HG02678 (cell line): ENCODE data around the gene DHRSX.
"Not testable (repeated sequence)": the region's sequence is repeated elsewhere in the genome, so short reads cannot be mapped to it uniquely, and the experiment has no call there.

Source experiments
- ATAC-seq: cut with Tn5 transposase; IDR thresholded peaks from one replicate; pipeline ENCODE4 v1.9.1; 2021; ENCODE audit warnings: mild to moderate bottlenecking, moderate library complexity; ENCODE audit not compliant: unreplicated experiment

Gene DHRSX

GRCh38 chrX:2521092-2521926, 20.5 kb upstream of the DHRSX start:
- ATAC-seq, result peak; percentile 78

GRCh38 chrX:2520539-2520938, 19.8 kb upstream of the DHRSX start:
- no peak for ATAC-seq

GRCh38 chrX:2519638-2520037, 18.9 kb upstream of the DHRSX start:
- not testable (repeated sequence) for ATAC-seq

- ATAC-seq, result peak; percentile 7
Observed at GRCh38 chrX:2517055-2517454, 16.3 kb upstream of the DHRSX start.

- ATAC-seq, result peak; percentile 57
Observed at GRCh38 chrX:2516623-2517022, 15.8 kb upstream of the DHRSX start.

GRCh38 chrX:2514131-2514530, 13.4 kb upstream of the DHRSX start:
- ATAC-seq, result no peak

- no peak for ATAC-seq
Observed at GRCh38 chrX:2513121-2513664, 12.4 kb upstream of the DHRSX start.

GRCh38 chrX:2512501-2512900, 11.7 kb upstream of the DHRSX start:
- no peak for ATAC-seq

GRCh38 chrX:2511326-2511725, 10.6 kb upstream of the DHRSX start:
- no peak for ATAC-seq

- no peak for ATAC-seq
Observed at GRCh38 chrX:2508648-2509335, 8.0 kb upstream of the DHRSX start.

GRCh38 chrX:2507904-2508627, 7.3 kb upstream of the DHRSX start:
- ATAC-seq, result no peak

GRCh38 chrX:2507196-2507595, 6.4 kb upstream of the DHRSX start:
- ATAC-seq, result no peak

GRCh38 chrX:2505341-2505740, 4.6 kb upstream of the DHRSX start:
- ATAC-seq, result not testable (repeated sequence)

- ATAC-seq, result no peak
Observed at GRCh38 chrX:2504706-2505332, 4.0 kb upstream of the DHRSX start.

GRCh38 chrX:2503591-2504500, 3.1 kb upstream of the DHRSX start:
- no peak for ATAC-seq

- ATAC-seq, result no peak
Observed at GRCh38 chrX:2502668-2503519, 2.1 kb upstream of the DHRSX start.

GRCh38 chrX:2502120-2502667, 1.4 kb upstream of the DHRSX start:
- no peak for ATAC-seq

GRCh38 chrX:2501559-2502102, 855 bp upstream of the DHRSX start:
- ATAC-seq, result no peak
